ENCODE data around the gene EFNB2.

EFNB2 gene

GRCh38 chr13:106477303-106477702 is 58.2 kb downstream of the EFNB2 start:
- POLR2A ChIA-PET, result no interaction called here
- Histone ChIP-seq H3K36me3 (ENCODE audit: control insufficient read depth in 2 of 2, insufficient read depth in 1 of 2, low read length in 2 of 2) (no peaks in the 10 kb centered on the region), H3K9me3 (ENCODE audit: control insufficient read depth, insufficient read depth, low read depth, low read length) (no peaks in the 10 kb centered on the region), H3K27ac (ENCODE audit: extremely low read depth, low read depth, low read length) (no peak overlapping the region), H3K4me3 (ENCODE audit: low read depth, low read length) (no peak overlapping the region), H3K4me1 (ENCODE audit: control insufficient read depth, insufficient read depth, low read length) (no peaks in the 10 kb centered on the region)
- TF ChIP-seq ZNF19 (tag by site-specific recombination; IDR thresholded peaks at IDR 0.05; ENCODE audit: low read depth) (no peak), ZBTB26 (tag by site-specific recombination; optimal IDR thresholded peaks at IDR 0.05) (no peak), ZNF416 (tag by site-specific recombination; IDR thresholded peaks at IDR 0.05) (no peak), ZNF146 (tag by site-specific recombination; IDR thresholded peaks at IDR 0.05) (no peak), KLF10 (tag by site-specific recombination; IDR thresholded peaks at IDR 0.05) (no peak), ZNF776 (tag by site-specific recombination; IDR thresholded peaks at IDR 0.05; ENCODE audit: borderline replicate concordance) (no peak), ZNF426 (tag by site-specific recombination; IDR thresholded peaks at IDR 0.05) (no peak), ZNF140 (tag by site-specific recombination; IDR thresholded peaks at IDR 0.05) (no peak)
- CTCF ChIA-PET, result no interaction called here

GRCh38 chr13:106475852-106476251 is 59.6 kb downstream of the EFNB2 start:
- ChIA-PET CTCF (no interaction called here), POLR2A (no interaction called here)
- TF ChIP-seq ZSCAN5A (tag by site-specific recombination; IDR thresholded peaks at IDR 0.05), result no peak
- no peak for TF ChIP-seq ZNF692 (tag by site-specific recombination; IDR thresholded peaks at IDR 0.05)
- no peak for TF ChIP-seq ZFHX2 (tag by site-specific recombination; conservative IDR thresholded peaks at IDR 0.05)
- TF ChIP-seq KLF16 (tag by site-specific recombination; IDR thresholded peaks at IDR 0.05), result no peak
- TF ChIP-seq ZNF169 (tag by site-specific recombination; IDR thresholded peaks at IDR 0.05), result no peak
- no peak for TF ChIP-seq ZNF488 (tag by site-specific recombination; IDR thresholded peaks at IDR 0.05)
- no peak for TF ChIP-seq ZNF391 (tag by site-specific recombination; IDR thresholded peaks at IDR 0.05; ENCODE audit: borderline replicate concordance, low read depth)
- TF ChIP-seq ZNF610 (tag by site-specific recombination; IDR thresholded peaks at IDR 0.05; ENCODE audit: borderline replicate concordance), result no peak
- TF ChIP-seq KLF7 (tag by site-specific recombination; IDR thresholded peaks at IDR 0.05; ENCODE audit: borderline replicate concordance), result no peak
- no peak for TF ChIP-seq ZNF776 (tag by site-specific recombination; IDR thresholded peaks at IDR 0.05; ENCODE audit: borderline replicate concordance)
- TF ChIP-seq YY1 (tag by site-specific recombination; IDR thresholded peaks at IDR 0.05), result no peak
- TF ChIP-seq ZNF704 (tag by site-specific recombination; IDR thresholded peaks at IDR 0.05), result no peak
- no peak for TF ChIP-seq ZNF830 (tag by site-specific recombination; IDR thresholded peaks at IDR 0.05; ENCODE audit: low read depth)
- Histone ChIP-seq H3K9me3 (ENCODE audit: control insufficient read depth, insufficient read depth, low read depth, low read length) (no peaks in the 10 kb centered on the region), H3K4me1 (ENCODE audit: control insufficient read depth, insufficient read depth, low read length) (0 out of 2 replicates have a peak, but pooled peaks cover 2% of the 10 kb centered on the region), H3K4me3 (ENCODE audit: low read depth, low read length) (no peak overlapping the region), H3K27ac (ENCODE audit: extremely low read depth, low read depth, low read length) (no peak overlapping the region), H3K36me3 (ENCODE audit: control insufficient read depth in 2 of 2, insufficient read depth in 1 of 2, low read length in 2 of 2) (no peaks in the 10 kb centered on the region)
